GM23338 (cell line): ENCODE results near the gene TTLL3. TPM values are rescaled to one million over a fixed set of nuclear protein-coding genes. Genes with fewer than 3 reads are reported as not detected.

Source experiments
- ATAC-seq: fragments of 200-7000 bp; cut with Tn5 transposase; 3 replicates; pipeline ENCODE4 v1.9.1; 2020
- DNase-seq: peaks from one replicate; pipeline ENCODE4 v3.0.0-alpha.2; 2015; ENCODE audit warnings: low spot score
- H2AFZ ChIP-seq: fragments of 200-600 bp; sonication (generic); 2 replicates; pipeline ENCODE4 v1.8.0; 2016; ENCODE audit warnings: antibody characterized with exemption, mild to moderate bottlenecking, moderate library complexity
- H3F3A ChIP-seq: fragments of 200-600 bp; sonication (generic); replicated peaks from 2 replicates; pipeline ENCODE4 v1.8.0; 2017; ENCODE audit warnings: antibody characterized with exemption, mixed run types, low read depth
- H3K27ac ChIP-seq: fragments of 200-600 bp; sonication (generic); 2 replicates; pipeline ENCODE4 v1.6.1; 2016; ENCODE audit warnings: low read depth
- H3K27me3 ChIP-seq: fragments of 200-600 bp; sonication (generic); 2 replicates; pipeline ENCODE4 v1.8.0; 2016; ENCODE audit warnings: mild to moderate bottlenecking, mixed run types, moderate library complexity; ENCODE audit not compliant: insufficient read depth
- H3K36me3 ChIP-seq: fragments of 200-600 bp; sonication (generic); 2 replicates; pipeline ENCODE4 v1.8.0; 2016; ENCODE audit warnings: mild to moderate bottlenecking; ENCODE audit not compliant: insufficient read depth
- H3K4me1 ChIP-seq: fragments of 200-600 bp; sonication (generic); 2 replicates; pipeline ENCODE4 v1.8.0; 2016; ENCODE audit warnings: mild to moderate bottlenecking, moderate library complexity; ENCODE audit not compliant: insufficient read depth
- H3K4me2 ChIP-seq: fragments of 200-600 bp; sonication (generic); 2 replicates; pipeline ENCODE4 v1.7.1; 2017; ENCODE audit warnings: mixed run types
- H3K4me3 ChIP-seq: fragments of 200-600 bp; sonication (generic); 2 replicates; pipeline ENCODE4 v1.6.1; 2016; ENCODE audit warnings: mixed run types
- H3K79me2 ChIP-seq: fragments of 200-600 bp; sonication (generic); replicated peaks from 2 replicates; pipeline ENCODE4 v1.8.0; 2017; ENCODE audit warnings: mild to moderate bottlenecking; ENCODE audit not compliant: insufficient read depth
- H3K9me2 ChIP-seq: fragments of 200-600 bp; sonication (generic); 2 replicates; pipeline ENCODE4 v1.8.0; 2017; ENCODE audit not compliant: insufficient read depth
- H4K20me1 ChIP-seq: fragments of 200-600 bp; sonication (generic); replicated peaks from 2 replicates; pipeline ENCODE4 v1.8.0; 2017; ENCODE audit warnings: mild to moderate bottlenecking; ENCODE audit not compliant: insufficient read depth
- H3K27ac Mint-ChIP-seq: 2 replicates; pipeline ENCODE4 v1.8.0; 2020; ENCODE audit warnings: inconsistent platforms, mild to moderate bottlenecking, moderate library complexity, mixed read lengths
- H3K27me3 Mint-ChIP-seq: 3 replicates; pipeline ENCODE4 v1.8.0; 2022; ENCODE audit warnings: low read depth, mild to moderate bottlenecking, moderate library complexity, mixed read lengths, inconsistent platforms; ENCODE audit not compliant: insufficient read depth, poor library complexity
- H3K36me3 Mint-ChIP-seq: 3 replicates; pipeline ENCODE4 v1.8.0; 2021; ENCODE audit warnings: low read depth, mild to moderate bottlenecking, inconsistent platforms, moderate library complexity, mixed read lengths
- H3K4me1 Mint-ChIP-seq: 3 replicates; pipeline ENCODE4 v1.8.0; 2020; ENCODE audit warnings: mild to moderate bottlenecking, inconsistent platforms, mixed read lengths
- H3K4me3 Mint-ChIP-seq: 3 replicates; pipeline ENCODE4 v1.8.0; 2021; ENCODE audit warnings: moderate library complexity, mild to moderate bottlenecking, inconsistent platforms, mixed read lengths
- H3K9me3 Mint-ChIP-seq: 3 replicates; pipeline ENCODE4 v1.8.0; 2020; ENCODE audit warnings: moderate library complexity, mild to moderate bottlenecking, inconsistent platforms, mixed read lengths
- CREB1 ChIP-seq: fragments of 250-450 bp; sonication (Bioruptor Pico); IDR thresholded peaks from 2 replicates; pipeline ENCODE4 v1.5.0; 2020; ENCODE audit warnings: low read depth, mild to moderate bottlenecking, moderate library complexity
- EZH2 ChIP-seq: fragments of 200-600 bp; sonication (generic); IDR thresholded peaks from one replicate; pipeline ENCODE4 v1.8.0; 2017; ENCODE audit warnings: antibody characterized with exemption, mild to moderate bottlenecking, low read depth; ENCODE audit not compliant: unreplicated experiment
- EZH2phosphoT487 ChIP-seq: fragments of 200-600 bp; sonication (generic); IDR thresholded peaks from one replicate; pipeline ENCODE4 v1.8.1; 2018; ENCODE audit warnings: antibody characterized with exemption; ENCODE audit not compliant: unreplicated experiment
- JUNB ChIP-seq: IDR thresholded peaks from one replicate; pipeline ENCODE4 v1.6.1; 2016; ENCODE audit warnings: antibody characterized with exemption; ENCODE audit not compliant: unreplicated experiment
- NANOG ChIP-seq: IDR thresholded peaks from 2 replicates; pipeline ENCODE4 v1.6.1; 2016; ENCODE audit warnings: antibody characterized with exemption, borderline replicate concordance
- STAT1 ChIP-seq: IDR thresholded peaks from one replicate; pipeline ENCODE4 v1.6.1; 2016; ENCODE audit warnings: antibody characterized with exemption; ENCODE audit not compliant: unreplicated experiment
- ZNF114 ChIP-seq: fragments of 250-450 bp; sonication (Bioruptor Pico); IDR thresholded peaks from 2 replicates; pipeline ENCODE4 v1.5.0; 2020; ENCODE audit warnings: mild to moderate bottlenecking, moderate library complexity
- polyA plus RNA-seq: library from polyadenylated mRNA; unstranded; fragments of >200 nt; fragmentation: Nextera tagmentation; extraction: Ambion mirVana; gene quantifications from 2 replicates; pipeline ENCODE4 v1.2.1, GENCODE V29; 2016
- total RNA-seq: library from RNA; depleted of rRNA; stranded (reverse); fragments of >200 nt; shearing (Covaris generic); gene quantifications from 2 replicates; pipeline ENCODE4 v1.2.3, GENCODE V29; 2014
- TF ChIP-seq, protein P1 (sequence below), 2 experiments: fragments of 200-600 bp in 1 of 2; sonication (generic) in 1 of 2; conservative IDR thresholded peaks; 2 replicates each; pipeline versions ENCODE4 v1.5.1 to v1.6.1; 2016 to 2017; ENCODE audit warnings: antibody characterized with exemption in 2 of 2, low read depth in 2 of 2, mild to moderate bottlenecking in 2 of 2, moderate library complexity in 1 of 2
- TF ChIP-seq, protein P2 (sequence below): IDR thresholded peaks from 2 replicates; pipeline ENCODE4 v1.6.1; 2016; ENCODE audit warnings: antibody characterized with exemption
- TF ChIP-seq, protein P3 (sequence below): IDR thresholded peaks from one replicate; pipeline ENCODE4 v1.6.1; 2018; ENCODE audit warnings: antibody characterized with exemption; ENCODE audit not compliant: unreplicated experiment

The TTLL3 gene
- total and polyA plus RNA-seq, 2 experiments from 2014 or later, result 3.7 to 5.3 TPM

DNA sequence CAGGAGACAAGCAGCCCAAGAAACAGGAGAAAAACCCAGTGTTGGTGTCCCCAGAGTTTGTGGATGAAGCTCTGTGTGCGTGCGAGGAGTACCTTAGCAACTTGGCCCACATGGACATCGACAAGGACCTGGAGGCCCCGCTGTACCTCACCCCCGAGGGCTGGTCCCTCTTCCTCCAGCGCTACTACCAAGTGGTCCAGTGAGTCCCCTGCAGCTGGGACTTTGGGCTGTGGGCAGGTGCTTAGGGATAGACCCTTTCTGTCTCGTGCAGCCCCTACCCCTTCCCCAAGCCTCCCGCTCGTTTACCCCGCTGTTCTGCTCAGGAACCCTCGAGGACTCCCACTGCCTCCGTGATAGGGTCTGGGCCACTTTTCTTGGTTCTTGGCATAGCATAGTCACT, 10.5 kb downstream of the TTLL3 start:
- DNase-seq (no peak), ATAC-seq (peak; percentile 13; the same call in 2 of the 3 replicates)
- Histone ChIP-seq H3K4me2 (no peak overlapping the region), H3K9me2 (no peaks in the 10 kb centered on the region), H3K27ac (no peak overlapping the region), H3K4me3 (no peak overlapping the region), H3K36me3 (no peaks in the 10 kb centered on the region), H3F3A (no peaks in the 10 kb centered on the region), H4K20me1 (no peaks in the 10 kb centered on the region), H3K4me1 (no peaks in the 10 kb centered on the region), H3K27me3 (no peaks in the 10 kb centered on the region), H2AFZ (no peak overlapping the region), H3K79me2 (no peaks in the 10 kb centered on the region)
- no peak overlapping the region for H3K27ac Mint-ChIP-seq
- H3K4me1 Mint-ChIP-seq, result peaks cover 3% of the 10 kb centered on the region; the same call in 2 of the 3 replicates
- no peak for TF ChIP-seq EZH2
- peaks cover 6% of the 10 kb centered on the region for H3K27me3 Mint-ChIP-seq
- H3K4me3 Mint-ChIP-seq, result no peak overlapping the region
- no peaks in the 10 kb centered on the region for H3K9me3 Mint-ChIP-seq
- H3K36me3 Mint-ChIP-seq, result no peaks in the 10 kb centered on the region

DNA sequence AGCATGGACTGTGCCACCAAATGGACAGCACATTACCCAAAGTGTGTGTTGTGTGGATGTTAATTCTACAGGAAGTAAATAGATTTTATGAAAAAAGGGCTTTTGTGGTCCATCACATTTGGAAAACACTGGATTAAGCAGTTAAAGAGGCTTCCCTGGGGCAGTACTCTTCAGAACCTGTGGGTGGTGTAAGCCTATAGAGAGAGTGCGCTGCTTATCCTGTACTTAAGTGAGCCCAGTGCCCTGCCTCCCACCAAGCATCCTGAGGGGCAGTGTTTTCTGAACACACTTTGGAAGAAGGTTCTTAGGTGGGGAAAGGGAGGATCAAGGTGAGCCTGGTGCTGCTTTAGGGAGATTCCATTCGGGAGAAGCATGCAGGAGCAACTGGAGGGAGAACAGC, 10.9 kb downstream of the TTLL3 start:
- Mint-ChIP-seq H3K36me3 (no peaks in the 10 kb centered on the region), H3K9me3 (no peaks in the 10 kb centered on the region), H3K4me1 (peaks cover 5% of the 10 kb centered on the region; the same call in 2 of the 3 replicates), H3K27ac (no peak overlapping the region), H3K27me3 (peaks cover 6% of the 10 kb centered on the region), H3K4me3 (no peak overlapping the region)
- H3K4me1 ChIP-seq, result no peaks in the 10 kb centered on the region
- no peak overlapping the region for H3K4me2 ChIP-seq
- DNase-seq (peak; percentile 88), ATAC-seq (peak; percentile 98)
- no peaks in the 10 kb centered on the region for H3K36me3 ChIP-seq
- TF ChIP-seq ZNF114 (CRISPR knock-in tag), result no peak
- TF ChIP-seq, protein P1, sequence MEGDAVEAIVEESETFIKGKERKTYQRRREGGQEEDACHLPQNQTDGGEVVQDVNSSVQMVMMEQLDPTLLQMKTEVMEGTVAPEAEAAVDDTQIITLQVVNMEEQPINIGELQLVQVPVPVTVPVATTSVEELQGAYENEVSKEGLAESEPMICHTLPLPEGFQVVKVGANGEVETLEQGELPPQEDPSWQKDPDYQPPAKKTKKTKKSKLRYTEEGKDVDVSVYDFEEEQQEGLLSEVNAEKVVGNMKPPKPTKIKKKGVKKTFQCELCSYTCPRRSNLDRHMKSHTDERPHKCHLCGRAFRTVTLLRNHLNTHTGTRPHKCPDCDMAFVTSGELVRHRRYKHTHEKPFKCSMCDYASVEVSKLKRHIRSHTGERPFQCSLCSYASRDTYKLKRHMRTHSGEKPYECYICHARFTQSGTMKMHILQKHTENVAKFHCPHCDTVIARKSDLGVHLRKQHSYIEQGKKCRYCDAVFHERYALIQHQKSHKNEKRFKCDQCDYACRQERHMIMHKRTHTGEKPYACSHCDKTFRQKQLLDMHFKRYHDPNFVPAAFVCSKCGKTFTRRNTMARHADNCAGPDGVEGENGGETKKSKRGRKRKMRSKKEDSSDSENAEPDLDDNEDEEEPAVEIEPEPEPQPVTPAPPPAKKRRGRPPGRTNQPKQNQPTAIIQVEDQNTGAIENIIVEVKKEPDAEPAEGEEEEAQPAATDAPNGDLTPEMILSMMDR (conservative IDR thresholded peaks at IDR 0.05; ENCODE audit: low read depth in 2 of 2), result peak; percentile 68 to 70
- H4K20me1 ChIP-seq, result no peaks in the 10 kb centered on the region
- H3F3A ChIP-seq, result no peaks in the 10 kb centered on the region
- no peak overlapping the region for H2AFZ ChIP-seq
- H3K9me2 ChIP-seq, result no peaks in the 10 kb centered on the region
- H3K4me3 ChIP-seq, result no peak overlapping the region
- H3K79me2 ChIP-seq, result no peaks in the 10 kb centered on the region
- H3K27ac ChIP-seq, result no peak overlapping the region
- H3K27me3 ChIP-seq, result no peaks in the 10 kb centered on the region

DNA sequence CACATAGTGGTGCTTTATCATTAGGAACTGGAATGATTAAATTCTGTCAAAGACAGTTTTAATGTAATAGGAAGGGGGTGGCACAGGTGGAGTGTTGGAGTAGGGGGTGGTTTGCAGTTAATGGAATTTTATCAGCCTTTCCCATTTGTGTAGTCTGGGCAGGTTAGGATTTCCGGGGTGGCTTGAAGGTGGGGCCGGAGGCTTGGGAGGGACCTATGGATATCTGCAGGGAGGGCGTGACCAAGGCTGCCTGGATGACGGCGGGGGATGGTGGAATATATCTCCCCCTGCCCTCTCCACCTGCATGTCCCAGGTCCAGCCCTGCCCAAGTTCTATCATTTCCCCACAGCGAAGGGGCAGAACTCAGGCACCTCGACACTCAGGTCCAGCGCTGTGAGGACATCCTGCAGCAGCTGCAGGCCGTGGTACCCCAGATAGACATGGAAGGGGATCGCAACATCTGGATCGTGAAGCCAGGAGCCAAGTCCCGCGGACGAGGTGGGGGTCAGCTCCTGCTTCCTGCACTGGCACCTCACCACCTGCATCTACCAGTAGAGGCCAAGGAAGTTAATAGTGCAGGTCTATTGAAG, 15.5 kb downstream of the TTLL3 start:
- Histone ChIP-seq H3K79me2 (no peaks in the 10 kb centered on the region), H4K20me1 (no peaks in the 10 kb centered on the region; the same call in 1 of the 2 replicates), H3K4me1 (no peaks in the 10 kb centered on the region), H3K9me2 (no peaks in the 10 kb centered on the region), H3K36me3 (no peaks in the 10 kb centered on the region), H3K27ac (no peak overlapping the region), H3K27me3 (no peaks in the 10 kb centered on the region), H2AFZ (no peak overlapping the region), H3F3A (no peaks in the 10 kb centered on the region), H3K4me3 (no peak overlapping the region), H3K4me2 (no peak overlapping the region)
- Mint-ChIP-seq H3K9me3 (no peaks in the 10 kb centered on the region), H3K36me3 (no peaks in the 10 kb centered on the region), H3K27ac (no peak overlapping the region), H3K4me1 (peaks cover 5% of the 10 kb centered on the region; the same call in 2 of the 3 replicates), H3K4me3 (no peak overlapping the region), H3K27me3 (peaks cover 3% of the 10 kb centered on the region)
- DNase-seq, result peak; percentile 28
- no peak; the same call in 1 of the 3 replicates for ATAC-seq
- TF ChIP-seq, protein P2, sequence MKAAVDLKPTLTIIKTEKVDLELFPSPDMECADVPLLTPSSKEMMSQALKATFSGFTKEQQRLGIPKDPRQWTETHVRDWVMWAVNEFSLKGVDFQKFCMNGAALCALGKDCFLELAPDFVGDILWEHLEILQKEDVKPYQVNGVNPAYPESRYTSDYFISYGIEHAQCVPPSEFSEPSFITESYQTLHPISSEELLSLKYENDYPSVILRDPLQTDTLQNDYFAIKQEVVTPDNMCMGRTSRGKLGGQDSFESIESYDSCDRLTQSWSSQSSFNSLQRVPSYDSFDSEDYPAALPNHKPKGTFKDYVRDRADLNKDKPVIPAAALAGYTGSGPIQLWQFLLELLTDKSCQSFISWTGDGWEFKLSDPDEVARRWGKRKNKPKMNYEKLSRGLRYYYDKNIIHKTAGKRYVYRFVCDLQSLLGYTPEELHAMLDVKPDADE, result no peak
- no peak for TF ChIP-seq EZH2phosphoT487
- TF ChIP-seq NANOG, result no peak
- TF ChIP-seq CREB1 (CRISPR knock-in tag), result no peak
- TF ChIP-seq JUNB, result no peak
- TF ChIP-seq STAT1, result no peak
- no peak for TF ChIP-seq EZH2
- TF ChIP-seq, protein P3, sequence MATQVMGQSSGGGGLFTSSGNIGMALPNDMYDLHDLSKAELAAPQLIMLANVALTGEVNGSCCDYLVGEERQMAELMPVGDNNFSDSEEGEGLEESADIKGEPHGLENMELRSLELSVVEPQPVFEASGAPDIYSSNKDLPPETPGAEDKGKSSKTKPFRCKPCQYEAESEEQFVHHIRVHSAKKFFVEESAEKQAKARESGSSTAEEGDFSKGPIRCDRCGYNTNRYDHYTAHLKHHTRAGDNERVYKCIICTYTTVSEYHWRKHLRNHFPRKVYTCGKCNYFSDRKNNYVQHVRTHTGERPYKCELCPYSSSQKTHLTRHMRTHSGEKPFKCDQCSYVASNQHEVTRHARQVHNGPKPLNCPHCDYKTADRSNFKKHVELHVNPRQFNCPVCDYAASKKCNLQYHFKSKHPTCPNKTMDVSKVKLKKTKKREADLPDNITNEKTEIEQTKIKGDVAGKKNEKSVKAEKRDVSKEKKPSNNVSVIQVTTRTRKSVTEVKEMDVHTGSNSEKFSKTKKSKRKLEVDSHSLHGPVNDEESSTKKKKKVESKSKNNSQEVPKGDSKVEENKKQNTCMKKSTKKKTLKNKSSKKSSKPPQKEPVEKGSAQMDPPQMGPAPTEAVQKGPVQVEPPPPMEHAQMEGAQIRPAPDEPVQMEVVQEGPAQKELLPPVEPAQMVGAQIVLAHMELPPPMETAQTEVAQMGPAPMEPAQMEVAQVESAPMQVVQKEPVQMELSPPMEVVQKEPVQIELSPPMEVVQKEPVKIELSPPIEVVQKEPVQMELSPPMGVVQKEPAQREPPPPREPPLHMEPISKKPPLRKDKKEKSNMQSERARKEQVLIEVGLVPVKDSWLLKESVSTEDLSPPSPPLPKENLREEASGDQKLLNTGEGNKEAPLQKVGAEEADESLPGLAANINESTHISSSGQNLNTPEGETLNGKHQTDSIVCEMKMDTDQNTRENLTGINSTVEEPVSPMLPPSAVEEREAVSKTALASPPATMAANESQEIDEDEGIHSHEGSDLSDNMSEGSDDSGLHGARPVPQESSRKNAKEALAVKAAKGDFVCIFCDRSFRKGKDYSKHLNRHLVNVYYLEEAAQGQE, result no peak
- TF ChIP-seq, protein P1 (conservative IDR thresholded peaks at IDR 0.05; ENCODE audit: low read depth in 2 of 2), result no peak
